ENCODE measurements around the gene CRISP1. TPM values are rescaled to one million over a fixed set of nuclear protein-coding genes. Genes with fewer than 3 reads are reported as not detected.

The CRISP1 gene
- total RNA-seq, 1 donor from 2014 or later, result not detected

- H3K27me3 ChIP-seq (ENCODE audit: control insufficient read depth, insufficient read depth, low read length), result no peaks in the 10 kb centered on the region
- H3K36me3 ChIP-seq (ENCODE audit: control insufficient read depth, insufficient read depth, low read length), result no peaks in the 10 kb centered on the region
- H3K4me3 ChIP-seq (ENCODE audit: low read depth, low read length), result no peak overlapping the region
- no peak for TF ChIP-seq CTCF (IDR thresholded peaks at IDR 0.05; ENCODE audit: insufficient read depth, low read length, severe bottlenecking)
- DNase-seq (ENCODE audit: low read depth), result no peak
- no peak for FAIRE-seq
These were observed 26.4 kb downstream of the CRISP1 start for GRCh38 chr6:49839957-49840356.

DNA sequence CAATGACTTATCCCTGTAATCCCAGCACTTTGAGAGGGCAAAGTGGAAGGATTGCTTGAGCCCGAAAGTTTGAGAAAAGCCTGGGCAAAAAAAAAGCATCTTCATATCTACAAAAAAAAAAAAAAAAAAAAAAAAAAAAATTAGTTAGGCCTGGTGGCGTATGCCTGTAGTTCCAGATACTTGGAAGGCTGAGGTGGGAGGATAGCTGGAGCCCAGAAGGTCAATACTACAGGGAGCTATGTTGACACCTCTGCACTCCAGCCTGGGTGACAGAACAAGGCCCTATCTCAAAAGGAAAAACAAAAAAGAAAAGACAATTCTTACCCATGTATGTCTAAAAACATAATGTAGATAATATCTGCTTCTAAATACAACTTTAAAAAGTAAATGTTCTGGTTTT lies 27.2 kb downstream of the CRISP1 start:
- no peak for FAIRE-seq
- TF ChIP-seq CTCF (IDR thresholded peaks at IDR 0.05; ENCODE audit: insufficient read depth, low read length, severe bottlenecking), result no peak
- Histone ChIP-seq H3K27me3 (ENCODE audit: control insufficient read depth, insufficient read depth, low read length) (no peaks in the 10 kb centered on the region), H3K4me3 (ENCODE audit: low read depth, low read length) (no peak overlapping the region), H3K36me3 (ENCODE audit: control insufficient read depth, insufficient read depth, low read length) (no peaks in the 10 kb centered on the region)
- no peak for DNase-seq (ENCODE audit: low read depth)

DNA sequence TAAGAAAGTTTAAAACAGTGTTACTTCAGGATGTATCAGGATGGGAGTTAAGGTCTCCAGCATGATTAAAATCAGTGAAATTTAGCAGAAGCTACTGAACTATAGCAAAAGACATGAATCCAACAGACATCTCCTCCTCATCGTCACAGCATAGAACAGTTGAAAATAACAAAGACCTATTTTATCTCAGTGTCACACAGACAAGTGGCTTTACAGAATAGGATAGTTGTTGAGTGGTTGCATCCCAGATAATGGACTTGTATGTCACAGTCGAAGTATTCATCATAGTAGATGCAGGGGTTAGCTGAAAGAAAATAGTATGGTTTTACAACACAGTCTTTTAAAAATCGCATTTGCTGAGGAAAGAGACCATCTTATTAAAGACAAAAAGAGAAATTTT lies 31.2 kb downstream of the CRISP1 start:
- Histone ChIP-seq H3K36me3 (ENCODE audit: control insufficient read depth, insufficient read depth, low read length) (no peaks in the 10 kb centered on the region), H3K4me3 (ENCODE audit: low read depth, low read length) (no peak overlapping the region), H3K27me3 (ENCODE audit: control insufficient read depth, insufficient read depth, low read length) (no peaks in the 10 kb centered on the region)
- FAIRE-seq, result no peak
- TF ChIP-seq CTCF (IDR thresholded peaks at IDR 0.05; ENCODE audit: insufficient read depth, low read length, severe bottlenecking), result no peak
- no peak for DNase-seq (ENCODE audit: low read depth)

- FAIRE-seq, result no peak
- no peak for DNase-seq (ENCODE audit: low read depth)
- Histone ChIP-seq H3K27me3 (ENCODE audit: control insufficient read depth, insufficient read depth, low read length) (no peaks in the 10 kb centered on the region), H3K4me3 (ENCODE audit: low read depth, low read length) (no peak overlapping the region), H3K36me3 (ENCODE audit: control insufficient read depth, insufficient read depth, low read length) (no peaks in the 10 kb centered on the region)
- TF ChIP-seq CTCF (IDR thresholded peaks at IDR 0.05; ENCODE audit: insufficient read depth, low read length, severe bottlenecking), result no peak
These were observed 32.9 kb downstream of the CRISP1 start for GRCh38 chr6:49833386-49833785.

GRCh38 chr6:49826743-49827406 lies 39.5 kb downstream of the CRISP1 start:
- H3K4me3 ChIP-seq (ENCODE audit: low read depth, low read length), result no peak overlapping the region
- DNase-seq (ENCODE audit: low read depth) (no peak), FAIRE-seq (no peak)
- no peak for TF ChIP-seq CTCF (IDR thresholded peaks at IDR 0.05; ENCODE audit: insufficient read depth, low read length, severe bottlenecking)
- no peaks in the 10 kb centered on the region for H3K27me3 ChIP-seq (ENCODE audit: control insufficient read depth, insufficient read depth, low read length)
- H3K36me3 ChIP-seq (ENCODE audit: control insufficient read depth, insufficient read depth, low read length), result no peaks in the 10 kb centered on the region

DNA sequence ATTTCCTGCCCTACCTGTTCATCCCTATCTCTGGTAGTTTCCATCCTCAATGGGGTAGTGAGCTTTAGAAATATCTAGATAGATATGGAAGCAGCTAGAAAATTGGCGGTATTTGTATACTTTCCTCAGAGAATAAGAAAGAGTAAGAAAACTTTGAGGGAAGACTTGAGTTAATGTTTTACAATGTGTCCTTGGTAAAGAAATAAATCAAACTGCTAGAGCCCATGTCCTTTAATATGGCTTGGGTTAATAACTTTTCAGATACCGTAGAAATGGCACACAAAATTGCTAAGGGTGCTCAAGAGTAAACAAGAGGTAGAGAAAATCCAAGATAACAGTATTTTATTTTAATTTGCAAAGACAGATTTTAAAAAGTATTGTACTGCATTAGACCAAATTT lies 51.2 kb downstream of the CRISP1 start:
- DNase-seq (ENCODE audit: low read depth), result no peak
- FAIRE-seq, result no peak
- Histone ChIP-seq H3K36me3 (ENCODE audit: control insufficient read depth, insufficient read depth, low read length) (no peaks in the 10 kb centered on the region), H3K27me3 (ENCODE audit: control insufficient read depth, insufficient read depth, low read length) (no peaks in the 10 kb centered on the region), H3K4me3 (ENCODE audit: low read depth, low read length) (no peak overlapping the region)
- TF ChIP-seq CTCF (IDR thresholded peaks at IDR 0.05; ENCODE audit: insufficient read depth, low read length, severe bottlenecking), result no peak

All from bronchial epithelial cell (primary cell).